Heart left ventricle (tissue), 16 donors: Measurements from ENCODE around the gene CD96. TPM values are rescaled to one million over a fixed set of nuclear protein-coding genes. Genes with fewer than 3 reads are reported as not detected.

Source experiments
- ATAC-seq, 4 donors: fragments of 200-7000 bp; cut with Tn5 transposase; one replicate each; pipeline ENCODE4 v1.9.1; 2020 to 2022; ENCODE audit warnings: moderate library complexity in 4 of 4, mild to moderate bottlenecking in 3 of 4, moderate number of reproducible peaks in 1 of 4
- DNase-seq, 5 donors: peaks; one replicate each; pipeline ENCODE4 v3.0.0-alpha.2; 2020
- H3K27ac ChIP-seq, 12 donors: fragments of 200-600 bp; sonication (generic) in 4 of 12; one replicate each; pipeline versions ENCODE4 v1.5.0 to v1.8.0; 2016 to 2022; ENCODE audit warnings: mild to moderate bottlenecking in 2 of 12
- H3K27me3 ChIP-seq, 9 donors: fragments of 200-600 bp; sonication (generic) in 2 of 9; one replicate each; pipeline versions ENCODE4 v1.5.1 to v1.8.0; 2016 to 2022; ENCODE audit warnings: mild to moderate bottlenecking in 3 of 9
- H3K36me3 ChIP-seq, 9 donors: fragments of 200-600 bp; sonication (generic) in 2 of 9; one replicate each; pipeline versions ENCODE4 v1.5.0 to v1.8.0; 2018 to 2022; ENCODE audit warnings: mild to moderate bottlenecking in 2 of 9
- H3K4me1 ChIP-seq, 12 donors: fragments of 200-600 bp; sonication (generic) in 4 of 12; one replicate each; pipeline versions ENCODE4 v1.5.0 to v1.8.0; 2016 to 2022; ENCODE audit warnings: mild to moderate bottlenecking in 3 of 12
- H3K4me3 ChIP-seq, 12 donors: fragments of 200-600 bp; sonication (generic) in 4 of 12; one replicate each; pipeline versions ENCODE4 v1.5.0 to v1.8.0; 2017 to 2022; ENCODE audit warnings: mild to moderate bottlenecking in 9 of 12, moderate library complexity in 4 of 12
- H3K9me3 ChIP-seq, 12 donors: fragments of 200-600 bp; sonication (generic) in 4 of 12; one replicate each; pipeline versions ENCODE4 v1.5.0 to v1.8.0; 2016 to 2022; ENCODE audit warnings: mild to moderate bottlenecking in 1 of 12
- CTCF ChIP-seq, 12 donors: fragments of 200-600 bp; sonication (generic) in 4 of 12; IDR thresholded peaks; one replicate each; pipeline versions ENCODE4 v1.5.0 to v1.8.0; 2018 to 2022; ENCODE audit warnings: antibody characterized with exemption in 12 of 12, mild to moderate bottlenecking in 5 of 12
- POLR2A ChIP-seq, 2 donors: fragments of 450-650 bp; IDR thresholded peaks; one replicate each; pipeline ENCODE4 v1.6.1; 2017; ENCODE audit warnings: antibody characterized with exemption in 2 of 2, mild to moderate bottlenecking in 2 of 2, moderate library complexity in 2 of 2
- whole genome bisulfite sequencing, 4 donors: extraction: QIAGEN DNeasy Blood & Tissue Kit in 2 of 4; methylation state at CpG; one replicate each; pipeline versions ENCODE4 v1.1.5 to v1.1.7; 2013 to 2018; 5-methylcytosine and 5-hydroxymethylcytosine counted together
- intact Hi-C, 10 donors: fragments of 100-400 bp; cut with DNase I; formaldehyde crosslinking; loops; one replicate each; pipeline versions ENCODE4 v1.11.1 to v1.14.2; 2022
- polyA plus RNA-seq, 2 donors: library from polyadenylated mRNA; stranded (reverse); fragments of 200-250 nt; gene quantifications; one replicate each; pipeline ENCODE4 v1.2.3, GENCODE V29; 2013
- total RNA-seq, 9 donors: library from RNA; depleted of rRNA in 2 of 9; stranded (reverse); fragments of >200 nt in 2 of 9; fragmentation: NEBNext Ultra II Directional in 3 of 9; extraction: Animal tissue kit (Norgen Biotek cat#: 25700) in 3 of 9; gene quantifications; one replicate each; pipeline versions ENCODE4 v1.1.0 to v1.2.4, GENCODE V29; 2016 to 2023
- donor health status: ischemic (EF 13 %, LVEDD 7.1; RV severe dilation, severe dysfunction).
- donor health status: healthy with polysubstance abuse.
- donor health status: DM: no; HTN: yes; CAD: no.
- donor health status: DM: no; HTN: no; CAD: no.
- donor health status: ischemic (EF 25% LVEDD 6.9; RV normal size, moderate dysfunction).
- donor health status: ischemic (EF 25% LVEDD 5.7; RV mildly dilated, moderate dysfunction).
- donor health status: healthy.
- donor health status: DM: yes; HTN: yes; CAD: no.
- donor health status: ischemic (EF 35%, LVEDD 5.7; RV mildly dilated, moderate dysfunction).
- donor health status: nonischemic (EF 11% LVEDD 7.7; RV severe dilation, severe dysfunction).
- donor health status: DM: yes; HTN: yes; CAD: no.
- donor health status: PGD.
- donor health status: ischemic (EF 29% LVEDD 5.4; RV normal size, mild dysfunction).
- donor health status: nonischemic (EF 23%, LVEDD 6.1; RV moderate dilation, normal function).

Gene CD96
- total and polyA plus RNA-seq, 11 donors: 0.08 to 4.4 (median 0.28) TPM; not detected in 4

GRCh38 chr3:111617406-111617805 is 75.4 kb downstream of the CD96 start:
- no peak for ATAC-seq
- 86 to 93% (median 92%) methylated on average over 3 of the region's 3 CpGs for WGBS, 4 donors
- Histone ChIP-seq H3K27me3 (no peaks in the 10 kb centered on the region), H3K4me1 (peaks cover 0 to 8% (median 0%) of the 10 kb centered on the region in 12 donors), H3K4me3 (no peak overlapping the region), H3K27ac (no peak overlapping the region), H3K9me3 (no peaks in the 10 kb centered on the region), H3K36me3 (no peaks in the 10 kb centered on the region)
- TF ChIP-seq CTCF (IDR thresholded peaks at IDR 0.05): no peak
- no peak for DNase-seq
- intact Hi-C loops: no loop called here

- Histone ChIP-seq H3K27me3 (no peaks in the 10 kb centered on the region), H3K36me3 (no peaks in the 10 kb centered on the region), H3K4me1 (peaks cover 0 to 8% (median 0%) of the 10 kb centered on the region in 12 donors), H3K9me3 (no peaks in the 10 kb centered on the region), H3K4me3 (no peak overlapping the region), H3K27ac (no peak overlapping the region)
- intact Hi-C loops: no loop called here
- ATAC-seq (no peak), DNase-seq (peak in 1 of 5 donors; percentile 21)
- WGBS, 4 donors: 88 to 91% (median 90%) methylated on average over 3 to 5 of the region's 5 CpGs
- TF ChIP-seq POLR2A (IDR thresholded peaks at IDR 0.05) (no peak), CTCF (IDR thresholded peaks at IDR 0.05) (no peak)
Measured at GRCh38 chr3:111617912-111618601, 76.1 kb downstream of the CD96 start.

DNA sequence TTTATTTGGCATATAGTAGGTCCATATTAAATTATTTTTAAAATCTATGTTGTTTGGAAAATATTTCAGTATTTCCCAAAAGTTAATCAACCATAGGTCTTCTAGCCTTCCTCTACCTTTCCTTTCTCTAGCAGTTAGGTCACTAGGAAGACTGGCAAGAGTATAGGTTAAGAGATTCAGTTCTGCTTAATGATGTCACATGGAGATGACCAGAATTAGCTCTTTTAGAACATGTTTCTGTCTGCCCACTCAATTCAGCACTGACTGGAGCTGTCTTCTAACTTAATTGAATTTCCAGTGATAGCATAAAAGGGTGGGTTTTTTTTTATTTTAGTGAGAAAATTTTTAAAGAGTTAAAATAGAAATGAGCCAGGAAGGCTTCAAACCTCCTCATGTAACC is 76.9 kb downstream of the CD96 start:
- H3K9me3 ChIP-seq: no peaks in the 10 kb centered on the region
- ATAC-seq (no peak), DNase-seq (no peak)
- H3K4me1 ChIP-seq: peaks cover 0 to 8% (median 0%) of the 10 kb centered on the region in 12 donors
- no peaks in the 10 kb centered on the region for H3K36me3 ChIP-seq
- H3K27me3 ChIP-seq: no peaks in the 10 kb centered on the region
- intact Hi-C loops: no loop called here
- H3K4me3 ChIP-seq: no peak overlapping the region
- TF ChIP-seq POLR2A (IDR thresholded peaks at IDR 0.05) (no peak), CTCF (IDR thresholded peaks at IDR 0.05) (no peak)
- H3K27ac ChIP-seq: no peak overlapping the region

DNA sequence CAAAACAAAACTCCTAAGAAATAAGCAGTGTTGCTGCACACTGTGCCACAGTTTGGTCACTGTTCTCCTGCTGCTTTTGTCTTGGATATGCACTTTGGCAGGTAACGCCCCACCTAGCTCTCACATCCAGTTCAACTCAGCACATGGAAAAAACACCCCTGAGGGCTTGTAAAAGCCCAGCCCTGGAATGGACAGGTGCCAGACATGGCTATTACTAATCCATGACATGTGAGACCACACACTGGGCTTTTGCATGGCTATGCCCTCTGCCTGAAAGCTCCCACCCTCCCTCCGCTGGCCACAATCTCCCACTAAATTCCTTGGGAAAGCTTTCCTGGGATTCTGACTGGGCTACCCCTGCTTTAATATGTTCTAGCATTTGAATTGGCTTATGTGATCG is 77.8 kb downstream of the CD96 start:
- no peak for ATAC-seq
- no peak for DNase-seq
- Histone ChIP-seq H3K36me3 (no peaks in the 10 kb centered on the region), H3K27me3 (no peaks in the 10 kb centered on the region), H3K4me1 (peaks cover 0 to 8% (median 0%) of the 10 kb centered on the region in 12 donors), H3K4me3 (no peak overlapping the region), H3K27ac (no peak overlapping the region), H3K9me3 (no peaks in the 10 kb centered on the region)
- TF ChIP-seq CTCF (IDR thresholded peaks at IDR 0.05): no peak
- no peak for TF ChIP-seq POLR2A (IDR thresholded peaks at IDR 0.05)
- intact Hi-C loops: no loop called here
- 76 to 82% (median 77%) methylated on average over 3 of the region's 3 CpGs for WGBS, 4 donors
